ENCODE measurements around the gene STX8.

Gene STX8

DNA sequence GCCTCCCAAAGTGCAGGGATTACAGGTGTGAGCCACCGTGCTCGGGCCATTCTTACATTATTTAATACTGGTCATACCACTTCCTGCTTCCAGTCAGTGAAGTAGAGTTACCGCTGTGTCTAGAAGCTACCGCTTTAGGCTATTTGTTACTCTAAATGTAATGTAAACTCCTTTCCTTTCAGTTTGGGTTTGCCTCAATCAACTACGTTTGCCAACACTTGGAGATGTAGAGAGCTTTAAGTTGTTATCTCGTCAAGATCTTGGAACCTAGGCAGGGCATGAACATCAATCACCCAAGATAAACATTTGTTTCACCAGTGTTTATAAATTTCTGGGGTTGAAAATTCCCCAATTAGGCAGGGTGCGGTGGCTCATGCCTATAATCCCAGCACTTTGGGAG, 275.9 kb downstream of the STX8 start:
- TF ChIP-seq CTCF (IDR thresholded peaks at IDR 0.05; ENCODE audit: low read depth, low read length) = no peak
- no peak overlapping the region for H3K4me3 ChIP-seq (ENCODE audit: low read depth, low read length)

- TF ChIP-seq CTCF (IDR thresholded peaks at IDR 0.05; ENCODE audit: low read depth, low read length) = no peak
- no peak overlapping the region for H3K4me3 ChIP-seq (ENCODE audit: low read depth, low read length)
Measured at GRCh38 chr17:9298776-9299295, 276.8 kb downstream of the STX8 start.

DNA sequence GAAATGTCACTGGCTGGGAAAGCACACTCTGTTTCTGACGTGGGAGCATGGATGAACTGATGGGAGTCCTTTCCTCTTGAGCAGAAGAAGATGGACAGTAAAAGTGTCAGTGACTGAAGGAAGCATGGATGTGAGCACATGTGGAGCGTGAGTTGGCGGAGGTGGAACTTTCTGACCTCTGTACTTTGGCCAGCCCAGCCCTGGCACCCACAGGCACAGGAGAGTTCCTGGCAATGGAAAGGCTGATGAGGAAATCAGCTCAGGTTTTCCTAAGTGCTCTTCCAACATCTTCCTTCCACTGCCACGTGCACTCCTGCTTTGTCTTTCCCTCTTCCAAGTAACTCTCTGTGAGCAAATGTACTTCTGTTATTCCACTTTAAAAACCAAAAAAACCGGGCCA, 277.5 kb downstream of the STX8 start:
- TF ChIP-seq CTCF (IDR thresholded peaks at IDR 0.05; ENCODE audit: low read depth, low read length) = no peak

GRCh38 chr17:9294661-9295210, 280.9 kb downstream of the STX8 start:
- TF ChIP-seq CTCF (IDR thresholded peaks at IDR 0.05; ENCODE audit: low read depth, low read length) = no peak
- no peak overlapping the region for H3K4me3 ChIP-seq (ENCODE audit: low read depth, low read length)

More for the DNA sequence above, 277.5 kb downstream of the STX8 start:
- no peak overlapping the region for H3K4me3 ChIP-seq (ENCODE audit: low read depth, low read length)

GRCh38 chr17:9292561-9292941, 283.1 kb downstream of the STX8 start:
- TF ChIP-seq CTCF (IDR thresholded peaks at IDR 0.05; ENCODE audit: low read depth, low read length) = no peak

DNA sequence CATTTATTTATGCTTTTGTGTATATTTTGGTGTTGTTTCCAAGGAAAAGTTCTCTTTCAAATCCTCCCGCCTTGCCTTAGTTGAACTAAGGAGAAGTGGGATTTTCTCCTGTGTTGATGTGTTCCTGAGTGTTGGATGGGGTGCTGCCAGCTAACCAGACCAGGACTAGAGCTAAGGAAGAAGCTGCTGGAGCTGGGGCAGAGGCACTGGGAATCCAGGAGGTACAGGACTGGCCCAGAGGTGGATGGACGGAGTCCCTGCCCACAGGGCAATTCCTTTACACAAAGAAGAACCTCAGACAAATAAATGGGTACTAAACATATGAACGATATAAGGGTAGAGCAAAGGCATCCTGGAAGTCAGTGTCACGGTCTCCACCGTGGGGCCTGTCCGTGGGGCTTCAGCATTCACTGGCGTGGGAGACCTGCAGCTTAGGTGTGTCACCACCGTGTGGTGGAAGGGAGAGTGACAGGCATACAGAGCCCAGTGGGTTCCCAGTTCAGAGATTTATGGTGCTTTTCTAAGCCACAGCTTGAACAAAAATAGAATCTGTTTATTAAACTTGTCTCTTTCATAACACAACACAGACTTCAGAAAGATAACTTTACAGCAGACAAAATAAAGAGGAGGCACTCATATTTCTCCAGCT, 283.6 kb downstream of the STX8 start:
- no peak overlapping the region for H3K4me3 ChIP-seq (ENCODE audit: low read depth, low read length)
- peak; percentile 38 for TF ChIP-seq CTCF (IDR thresholded peaks at IDR 0.05; ENCODE audit: low read depth, low read length)

More at GRCh38 chr17:9292561-9292941, 283.1 kb downstream of the STX8 start:
- no peak overlapping the region for H3K4me3 ChIP-seq (ENCODE audit: low read depth, low read length)

- no peak overlapping the region for H3K4me3 ChIP-seq (ENCODE audit: low read depth, low read length)
- no peak for TF ChIP-seq CTCF (IDR thresholded peaks at IDR 0.05; ENCODE audit: low read depth, low read length)
Measured at GRCh38 chr17:9290226-9290613, 285.4 kb downstream of the STX8 start.
